Stomach (tissue), 9 donors: Measurements from ENCODE around the gene LTBP3. TPM values are rescaled to one million over a fixed set of nuclear protein-coding genes. Genes with fewer than 3 reads are reported as not detected.

ENCODE experiments used
- DNase-seq, 2 donors: peaks; one replicate each; pipeline versions ENCODE4 v3.0.0 to v3.0.0-alpha.2; 2013 to 2019
- H3K27ac ChIP-seq, 5 donors: fragments of 200-600 bp in 4 of 5; sonication (generic) in 4 of 5; one replicate each; pipeline ENCODE4 v1.5.1; 2013 to 2019; ENCODE audit warnings: mild to moderate bottlenecking in 1 of 5, moderate library complexity in 1 of 5
- H3K27me3 ChIP-seq, 3 donors: fragments of 200-600 bp; sonication (generic); one replicate each; pipeline ENCODE4 v1.5.1; 2017 to 2019; ENCODE audit warnings: mixed run types in 1 of 3
- H3K36me3 ChIP-seq, 4 donors: fragments of 200-600 bp; sonication (generic); 1 replicate in 3 of 4; 2 replicates in 1 of 4; pipeline ENCODE4 v1.5.1; 2016 to 2019
- H3K4me1 ChIP-seq, 4 donors: fragments of 200-600 bp; sonication (generic); one replicate each; pipeline ENCODE4 v1.5.1; 2016 to 2019
- H3K4me3 ChIP-seq, 4 donors: fragments of 200-600 bp; sonication (generic) in 3 of 4; one replicate each; pipeline ENCODE4 v1.5.1; 2016 to 2019; ENCODE audit warnings: mild to moderate bottlenecking in 1 of 4
- H3K9me3 ChIP-seq, 4 donors: fragments of 200-600 bp; sonication (generic); one replicate each; pipeline ENCODE4 v1.5.1; 2016 to 2019
- CTCF ChIP-seq, 7 experiments: fragments of 450-650 bp in 4 of 7; fragments of 200-600 bp in 3 of 7; sonication (generic) in 3 of 7; IDR thresholded peaks; one replicate each; pipeline ENCODE4 v1.5.1; 2016 to 2019; ENCODE audit warnings: antibody characterized with exemption in 7 of 7, control low read depth in 2 of 7, mild to moderate bottlenecking in 1 of 7
- EP300 ChIP-seq: sonication (generic); formaldehyde crosslinking; IDR thresholded peaks from one replicate; pipeline ENCODE4 v1.6.1; 2017; ENCODE audit warnings: antibody characterized with exemption
- POLR2A ChIP-seq, 4 donors: fragments of 450-650 bp; IDR thresholded peaks; one replicate each; pipeline ENCODE4 v1.6.1; 2016; ENCODE audit warnings: antibody characterized with exemption in 4 of 4, control low read depth in 2 of 4, mild to moderate bottlenecking in 1 of 4, moderate library complexity in 1 of 4
- POLR2AphosphoS5 ChIP-seq, 3 donors: sonication (generic); formaldehyde crosslinking; IDR thresholded peaks; one replicate each; pipeline ENCODE4 v1.6.1; 2016; ENCODE audit warnings: antibody characterized with exemption in 3 of 3
- WGBS, 5 donors: extraction: QIAGEN DNeasy Blood & Tissue Kit in 3 of 5; methylation state at CpG; one replicate each; pipeline versions ENCODE4 v1.1.5 to v1.1.7; 2013 to 2018; 5-methylcytosine and 5-hydroxymethylcytosine counted together
- intact Hi-C: fragments of 100-400 bp; cut with DNase I; formaldehyde crosslinking; loops from one replicate; pipeline ENCODE4 v1.15.1; 2023; ENCODE audit warnings: low total_unique reads
- polyA plus RNA-seq, 3 donors: library from polyadenylated mRNA; stranded (reverse); fragments of 200-250 nt; gene quantifications; one replicate each; pipeline ENCODE4 v1.2.3, GENCODE V29; 2013
- total RNA-seq, 5 donors: library from RNA; depleted of rRNA; stranded (reverse); fragments of >200 nt; gene quantifications; one replicate each; pipeline versions ENCODE4 v1.1.0 to v1.2.3, GENCODE V29; 2014 to 2016
- donor health status: healthy with polysubstance abuse.
- donor health status: Bipolar disorder and iron deficiency.
- donor health status: healthy.

Gene LTBP3
- total and polyA plus RNA-seq, 8 donors, result 26.9 to 452 (median 79.3) TPM

- TF ChIP-seq EP300 (no peak), POLR2A (IDR thresholded peaks at IDR 0.05) (no peak), POLR2AphosphoS5 (IDR thresholded peaks at IDR 0.05) (no peak), CTCF (IDR thresholded peaks at IDR 0.05) (no peak)
- Histone ChIP-seq H3K4me1 (peaks cover 10 to 53% (median 45%) of the 10 kb centered on the region in 4 donors), H3K27me3 (no peaks in the 10 kb centered on the region), H3K27ac (no peak overlapping the region), H3K4me3 (no peak overlapping the region), H3K36me3 (peaks cover 0 to 76% (median 38%) of the 10 kb centered on the region in 4 donors), H3K9me3 (no peaks in the 10 kb centered on the region)
- no peak for DNase-seq
- 88 to 96% (median 93%) methylated on average over 3 of the region's 3 CpGs for WGBS, 5 donors
- intact Hi-C loops, result no loop called here
These were observed 9.8 kb downstream of the LTBP3 start for GRCh38 chr11:65548395-65548794.

DNA sequence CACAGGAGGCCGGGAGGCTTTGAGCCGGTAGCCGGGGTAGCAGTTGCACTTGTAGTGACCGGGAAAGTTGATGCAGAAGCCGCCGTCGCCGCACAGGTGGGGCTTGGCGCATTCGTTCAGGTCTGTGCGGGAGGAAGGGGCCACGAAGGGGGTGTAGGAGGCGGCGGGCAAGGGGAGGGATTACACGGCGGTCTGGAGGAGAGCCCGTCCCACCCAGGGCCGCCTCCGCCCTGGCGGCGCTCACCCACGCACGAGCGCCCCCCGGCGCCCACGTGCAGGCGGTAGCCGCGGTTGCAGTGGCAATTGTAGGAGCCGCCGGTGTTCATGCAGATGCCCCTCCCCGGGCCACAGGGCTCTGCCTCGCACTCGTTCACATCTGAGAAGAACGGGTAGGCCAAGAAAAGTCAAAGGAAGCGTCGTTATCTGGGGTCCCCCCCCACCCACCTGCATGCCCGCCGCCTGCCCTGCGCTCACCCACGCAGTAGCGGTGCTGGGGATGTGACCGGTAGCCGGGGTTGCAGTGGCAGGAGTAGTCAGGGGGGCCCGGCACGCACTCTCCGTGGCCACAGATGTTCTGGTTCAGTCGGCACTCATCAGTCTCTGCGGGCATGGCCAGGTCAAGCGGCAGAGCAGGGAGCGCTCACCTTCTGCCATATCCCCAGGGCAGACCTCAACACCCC is 10.6 kb downstream of the LTBP3 start:
- DNase-seq, result no peak

GRCh38 chr11:65546217-65546958 is 11.8 kb downstream of the LTBP3 start:
- WGBS, 5 donors, result 11 to 37% (median 14%) methylated on average over 20 to 64 of the region's 64 CpGs
- intact Hi-C loops, result no loop called here
- peak; percentile 95 to 98 for DNase-seq
- TF ChIP-seq EP300, result no peak
- peak in 2 of 3 donors; percentile 45 to 64 for TF ChIP-seq POLR2AphosphoS5 (IDR thresholded peaks at IDR 0.05)
- no peak for TF ChIP-seq POLR2A (IDR thresholded peaks at IDR 0.05)
- no peak for TF ChIP-seq CTCF (IDR thresholded peaks at IDR 0.05)
- peak overlapping the region; percentile 77 to 85 (median 81) for H3K27ac ChIP-seq
- peak overlapping the region; percentile 32 to 61 (median 42) for H3K4me3 ChIP-seq
- peaks cover 17 to 40% (median 37%) of the 10 kb centered on the region in 4 donors for H3K4me1 ChIP-seq
- no peaks in the 10 kb centered on the region for H3K27me3 ChIP-seq
- H3K36me3 ChIP-seq, result peaks cover 0 to 66% (median 32%) of the 10 kb centered on the region in 4 donors
- H3K9me3 ChIP-seq, result no peaks in the 10 kb centered on the region

More for the DNA sequence above, 10.6 kb downstream of the LTBP3 start:
- peak overlapping the region in 1 of 5 donors; percentile 81 for H3K27ac ChIP-seq
- no peaks in the 10 kb centered on the region for H3K9me3 ChIP-seq
- peaks cover 0 to 74% (median 38%) of the 10 kb centered on the region in 4 donors for H3K36me3 ChIP-seq
- H3K4me1 ChIP-seq, result peaks cover 10 to 45% (median 40%) of the 10 kb centered on the region in 4 donors
- no peaks in the 10 kb centered on the region for H3K27me3 ChIP-seq
- 78 to 89% (median 83%) methylated on average over 23 to 52 of the region's 52 CpGs for WGBS, 5 donors
- TF ChIP-seq POLR2AphosphoS5 (IDR thresholded peaks at IDR 0.05) (no peak), EP300 (no peak), CTCF (IDR thresholded peaks at IDR 0.05) (no peak), POLR2A (IDR thresholded peaks at IDR 0.05) (no peak)
- intact Hi-C loops, result no loop called here
- no peak overlapping the region for H3K4me3 ChIP-seq

DNA sequence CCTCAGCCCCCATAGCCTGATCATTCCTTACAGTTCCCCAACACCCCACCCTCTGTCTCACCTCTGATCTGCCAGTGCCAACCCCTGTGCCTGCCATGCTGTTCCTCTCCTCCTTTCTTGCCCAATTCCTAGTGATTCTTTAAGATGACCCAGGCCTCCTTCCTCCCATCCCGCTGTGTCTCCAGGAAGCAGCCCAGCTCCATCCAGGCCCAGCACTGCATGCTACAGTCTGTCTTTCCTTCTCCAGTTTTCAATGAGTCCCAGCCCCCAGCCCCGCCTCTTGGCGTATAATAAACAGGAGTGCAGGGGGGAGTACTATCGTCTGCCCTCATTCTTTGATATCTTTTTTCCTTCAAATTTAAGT is 12.3 kb downstream of the LTBP3 start:
- DNase-seq, result no peak

More for the DNA sequence above, 12.3 kb downstream of the LTBP3 start:
- Histone ChIP-seq H3K27ac (peak overlapping the region; percentile 77 to 85 (median 81)), H3K27me3 (no peaks in the 10 kb centered on the region), H3K9me3 (no peaks in the 10 kb centered on the region), H3K4me1 (peaks cover 18 to 40% (median 38%) of the 10 kb centered on the region in 4 donors), H3K36me3 (peaks cover 0 to 61% (median 29%) of the 10 kb centered on the region in 4 donors), H3K4me3 (peak overlapping the region; percentile 32 to 61 (median 42))
- intact Hi-C loops, result no loop called here
- WGBS, 5 donors, result 31 to 65% (median 46%) methylated on average over 4 of the region's 4 CpGs
- no peak for TF ChIP-seq POLR2AphosphoS5 (IDR thresholded peaks at IDR 0.05)
